Lower leg skin (tissue), 4 donors: ENCODE data around the gene CXCR3. TPM values are rescaled to one million over a fixed set of nuclear protein-coding genes. Genes with fewer than 3 reads are reported as not detected.

ENCODE experiments used
- DNase-seq, 2 donors: peaks; one replicate each; pipeline ENCODE4 v3.0.0-alpha.2; 2019; ENCODE audit warnings: low spot score in 2 of 2
- H3K4me3 ChIP-seq: fragments of 200-600 bp; sonication (generic); 2 replicates; pipeline ENCODE4 v1.5.1; 2017; ENCODE audit warnings: mild to moderate bottlenecking, low read depth; ENCODE audit not compliant: poor library complexity, severe bottlenecking
- POLR2A ChIP-seq, 2 donors: fragments of 450-650 bp; IDR thresholded peaks; one replicate each; pipeline ENCODE4 v1.6.1; 2016 to 2017; ENCODE audit warnings: antibody characterized with exemption in 2 of 2, mild to moderate bottlenecking in 1 of 2, moderate library complexity in 1 of 2
- WGBS, 2 donors: methylation state at CpG; one replicate each; pipeline ENCODE4 v1.1.5; 2018; 5-methylcytosine and 5-hydroxymethylcytosine counted together
- intact Hi-C: fragments of 100-400 bp; cut with DNase I; formaldehyde crosslinking; loops from one replicate; pipeline ENCODE4 v1.15.0; 2023; ENCODE audit warnings: low total_unique reads
- total RNA-seq, 4 donors: library from RNA; depleted of rRNA; stranded (reverse); fragments of >200 nt; gene quantifications; one replicate each; pipeline ENCODE4 v1.1.0, GENCODE V29; 2016
- TF ChIP-seq, protein P1 (sequence below), 3 donors: fragments of 450-650 bp; IDR thresholded peaks; one replicate each; pipeline ENCODE4 v1.5.1; 2016; ENCODE audit warnings: antibody characterized with exemption in 3 of 3, mild to moderate bottlenecking in 3 of 3, moderate library complexity in 2 of 3

Gene CXCR3
- total RNA-seq, 4 donors from 2014 or later: not detected

DNA sequence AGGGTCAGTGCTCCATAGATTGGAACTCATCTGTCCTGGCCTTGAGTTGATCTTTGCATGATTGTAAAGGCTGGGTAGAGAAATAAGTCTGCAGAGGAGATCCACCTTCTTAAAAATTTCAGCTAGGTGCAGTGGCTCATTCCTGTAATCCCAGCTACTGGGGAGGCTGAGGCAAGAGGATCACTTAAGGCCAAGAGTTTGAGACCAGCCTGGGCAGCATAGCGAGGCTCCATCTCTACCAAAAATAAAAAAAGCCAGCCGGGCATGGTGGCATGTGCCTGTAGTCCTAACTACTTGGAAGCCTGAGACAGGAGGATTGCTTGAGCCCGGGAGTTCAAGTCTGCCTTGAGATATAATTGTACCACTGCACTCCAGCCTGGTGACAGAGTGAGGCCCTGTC, 476 bp upstream of the CXCR3 start:
- DNase-seq: no peak
- H3K4me3 ChIP-seq: no peak overlapping the region
- WGBS, 2 donors: 76 to 100% methylated on average over 3 of the region's 3 CpGs

GRCh38 chrX:71617742-71618141, 569 bp downstream of the CXCR3 start:
- 82 to 86% methylated on average over 8 of the region's 8 CpGs for WGBS, 2 donors

More for the DNA sequence above, 476 bp upstream of the CXCR3 start:
- intact Hi-C loops: no loop called here
- TF ChIP-seq POLR2A (IDR thresholded peaks at IDR 0.05): no peak
- TF ChIP-seq, protein P1, sequence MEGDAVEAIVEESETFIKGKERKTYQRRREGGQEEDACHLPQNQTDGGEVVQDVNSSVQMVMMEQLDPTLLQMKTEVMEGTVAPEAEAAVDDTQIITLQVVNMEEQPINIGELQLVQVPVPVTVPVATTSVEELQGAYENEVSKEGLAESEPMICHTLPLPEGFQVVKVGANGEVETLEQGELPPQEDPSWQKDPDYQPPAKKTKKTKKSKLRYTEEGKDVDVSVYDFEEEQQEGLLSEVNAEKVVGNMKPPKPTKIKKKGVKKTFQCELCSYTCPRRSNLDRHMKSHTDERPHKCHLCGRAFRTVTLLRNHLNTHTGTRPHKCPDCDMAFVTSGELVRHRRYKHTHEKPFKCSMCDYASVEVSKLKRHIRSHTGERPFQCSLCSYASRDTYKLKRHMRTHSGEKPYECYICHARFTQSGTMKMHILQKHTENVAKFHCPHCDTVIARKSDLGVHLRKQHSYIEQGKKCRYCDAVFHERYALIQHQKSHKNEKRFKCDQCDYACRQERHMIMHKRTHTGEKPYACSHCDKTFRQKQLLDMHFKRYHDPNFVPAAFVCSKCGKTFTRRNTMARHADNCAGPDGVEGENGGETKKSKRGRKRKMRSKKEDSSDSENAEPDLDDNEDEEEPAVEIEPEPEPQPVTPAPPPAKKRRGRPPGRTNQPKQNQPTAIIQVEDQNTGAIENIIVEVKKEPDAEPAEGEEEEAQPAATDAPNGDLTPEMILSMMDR (IDR thresholded peaks at IDR 0.05): no peak

DNA sequence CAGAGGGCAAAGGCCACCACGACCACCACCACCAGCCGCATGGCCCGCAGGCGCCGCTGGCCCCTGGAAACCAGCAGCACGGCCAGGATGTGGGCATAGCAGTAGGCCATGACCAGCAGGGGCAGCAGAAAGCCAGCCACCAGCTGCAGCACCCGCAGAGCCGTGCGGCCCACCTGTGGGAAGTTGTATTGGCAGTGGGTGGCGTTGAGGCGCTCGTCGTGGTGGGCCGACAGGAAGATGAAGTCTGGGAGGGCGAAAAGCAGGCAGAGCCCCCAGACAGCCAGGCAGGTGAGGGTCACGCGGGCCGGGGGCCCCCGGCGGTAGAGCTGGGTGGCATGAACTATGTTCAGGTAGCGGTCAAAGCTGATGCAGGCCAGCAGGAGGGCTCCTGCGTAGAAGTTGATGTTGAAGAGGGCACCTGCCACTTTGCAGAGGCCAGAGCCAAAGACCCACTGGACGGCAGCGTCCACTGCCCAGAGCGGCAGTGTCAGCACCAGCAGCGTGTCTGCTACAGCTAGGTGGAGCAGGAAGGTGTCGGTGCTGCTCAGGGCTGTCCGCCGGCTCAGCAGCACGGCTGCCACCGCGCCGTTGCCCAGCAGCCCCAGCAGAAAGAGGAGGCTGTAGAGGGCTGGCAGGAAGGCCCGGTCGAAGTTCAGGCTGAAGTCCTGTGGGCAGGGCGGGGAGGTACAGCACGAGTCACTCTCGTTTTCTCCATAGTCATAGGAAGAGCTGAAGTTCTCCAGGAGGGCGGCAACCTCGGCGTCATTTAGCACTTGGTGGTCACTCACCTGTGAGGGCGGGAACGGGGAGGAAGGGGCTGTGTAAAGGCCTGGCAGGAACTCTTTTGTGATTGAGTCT, 1.4 kb downstream of the CXCR3 start:
- H3K4me3 ChIP-seq: no peak overlapping the region
- DNase-seq: no peak
- TF ChIP-seq POLR2A (IDR thresholded peaks at IDR 0.05): no peak
- TF ChIP-seq, protein P1 (IDR thresholded peaks at IDR 0.05): no peak
- 83 to 91% methylated on average over 17 to 43 of the region's 43 CpGs for WGBS, 2 donors
- intact Hi-C loops: no loop called here

More at GRCh38 chrX:71617742-71618141, 569 bp downstream of the CXCR3 start:
- DNase-seq: no peak
- intact Hi-C loops: no loop called here
- H3K4me3 ChIP-seq: no peak overlapping the region
- TF ChIP-seq, protein P1 (IDR thresholded peaks at IDR 0.05): no peak
- no peak for TF ChIP-seq POLR2A (IDR thresholded peaks at IDR 0.05)

GRCh38 chrX:71615954-71616353, 2.4 kb downstream of the CXCR3 start:
- intact Hi-C loops: no loop called here
- H3K4me3 ChIP-seq: no peak overlapping the region

DNA sequence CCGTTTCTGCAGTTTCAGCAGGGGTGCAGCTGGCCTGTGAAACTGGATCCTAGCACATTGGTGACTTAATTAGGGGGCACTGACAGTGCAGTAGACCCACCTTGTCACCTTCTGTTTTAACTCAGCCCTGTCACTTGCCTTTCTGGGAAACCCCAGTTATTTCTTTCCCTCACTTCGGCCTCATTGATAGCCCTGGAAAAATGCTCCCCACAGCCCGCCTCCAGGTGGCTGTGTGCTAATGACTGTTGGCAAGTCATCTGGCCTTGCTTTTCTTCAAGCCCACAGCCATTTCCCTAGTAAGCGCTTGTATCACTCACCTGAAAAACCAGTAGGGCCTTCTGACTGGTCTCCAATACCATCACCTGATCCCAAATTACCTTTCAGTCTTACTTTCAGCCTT, 3.3 kb downstream of the CXCR3 start:
- DNase-seq: no peak
- intact Hi-C loops: no loop called here
- TF ChIP-seq, protein P1 (IDR thresholded peaks at IDR 0.05): no peak
- no peak for TF ChIP-seq POLR2A (IDR thresholded peaks at IDR 0.05)
- 83 to 88% methylated on average over 4 of the region's 4 CpGs for WGBS, 2 donors
- no peak overlapping the region for H3K4me3 ChIP-seq

More at GRCh38 chrX:71615954-71616353, 2.4 kb downstream of the CXCR3 start:
- 76 to 83% methylated on average over 9 to 10 of the region's 10 CpGs for WGBS, 2 donors
- no peak for DNase-seq
- TF ChIP-seq, protein P1 (IDR thresholded peaks at IDR 0.05): no peak
- no peak for TF ChIP-seq POLR2A (IDR thresholded peaks at IDR 0.05)
